PC-9 (cell line): ENCODE measurements around the gene GALNT2. TPM values are rescaled to one million over a fixed set of nuclear protein-coding genes. Genes with fewer than 3 reads are reported as not detected.

Source experiments
- BruUV-seq: library from RNA; stranded (reverse); fragments of 400-500 nt; replicated peaks from 2 replicates; lab custom pipeline; 2021; lab: Mats Ljungman, UMichigan
- CTCF ChIA-PET: fragments of 300-600 bp; sonication (Branson Sonifier 250); formaldehyde crosslinking; loops from one replicate; lab custom pipeline; 2022; ENCODE audit warnings: antibody characterized with exemption; lab: Charles Lee
- POLR2A ChIA-PET: fragments of 300-600 bp; sonication (Branson Sonifier 250); formaldehyde crosslinking; loops from one replicate; lab custom pipeline; 2022; ENCODE audit warnings: antibody characterized with exemption; ENCODE audit not compliant: unreplicated experiment; lab: Charles Lee
- DNase-seq, 2 experiments: peaks; one replicate each; pipeline versions ENCODE4 v3.0.0 to v3.0.0-alpha.2; 2015 to 2022; ENCODE audit warnings: mixed read lengths in 1 of 2
- H2AFZ ChIP-seq: fragments of 200-600 bp; sonication (generic); 2 replicates; pipeline ENCODE4 v1.8.1; 2017; ENCODE audit warnings: antibody characterized with exemption
- H3F3A ChIP-seq: fragments of 200-600 bp; sonication (generic); 2 replicates; pipeline ENCODE4 v1.8.1; 2017; ENCODE audit warnings: antibody characterized with exemption, mild to moderate bottlenecking, low read depth; ENCODE audit not compliant: insufficient read depth
- H3K27ac ChIP-seq: fragments of 200-600 bp; sonication (generic); 2 replicates; pipeline ENCODE4 v1.6.1; 2016; ENCODE audit warnings: mixed run types
- H3K27me3 ChIP-seq: fragments of 200-600 bp; sonication (generic); 2 replicates; pipeline ENCODE4 v1.6.1; 2016; ENCODE audit warnings: low read depth, mixed run types; ENCODE audit not compliant: insufficient read depth
- H3K36me3 ChIP-seq: fragments of 200-600 bp; sonication (generic); 2 replicates; pipeline ENCODE4 v1.6.1; 2016; ENCODE audit warnings: low read depth, mixed run types
- H3K4me1 ChIP-seq: fragments of 200-600 bp; sonication (generic); replicated peaks from 2 replicates; pipeline ENCODE4 v1.6.1; 2016; ENCODE audit warnings: mixed run types; ENCODE audit not compliant: insufficient read depth
- H3K4me2 ChIP-seq: fragments of 200-600 bp; sonication (generic); 2 replicates; pipeline ENCODE4 v1.6.1; 2017; ENCODE audit warnings: mixed run types
- H3K4me3 ChIP-seq: fragments of 200-600 bp; sonication (generic); 2 replicates; pipeline ENCODE4 v1.6.1; 2016; ENCODE audit warnings: mixed run types
- H3K79me2 ChIP-seq: fragments of 200-600 bp; sonication (generic); 2 replicates; pipeline ENCODE4 v1.6.1; 2017; ENCODE audit warnings: low read depth, mixed run types
- H3K9me2 ChIP-seq: fragments of 200-600 bp; sonication (generic); 2 replicates; pipeline ENCODE4 v1.8.1; 2017; ENCODE audit warnings: mild to moderate bottlenecking; ENCODE audit not compliant: insufficient read depth
- H3K9me3 ChIP-seq: fragments of 200-600 bp; sonication (generic); 2 replicates; pipeline ENCODE4 v1.8.1; 2016; ENCODE audit warnings: low read depth; ENCODE audit not compliant: insufficient read depth
- H4K20me1 ChIP-seq: fragments of 200-600 bp; sonication (generic); 2 replicates; pipeline ENCODE4 v1.8.1; 2017; ENCODE audit not compliant: insufficient read depth
- CTCF ChIP-seq: fragments of 200-600 bp; sonication (generic); conservative IDR thresholded peaks from 2 replicates; pipeline ENCODE4 v1.6.1; 2017; ENCODE audit warnings: mixed run types, antibody characterized with exemption, mild to moderate bottlenecking, moderate library complexity
- EZH2 ChIP-seq: fragments of 200-600 bp; sonication (generic); IDR thresholded peaks from 2 replicates; pipeline ENCODE4 v1.8.0; 2017; ENCODE audit warnings: antibody characterized with exemption, low read depth
- intact Hi-C: fragments of 100-400 bp; cut with micrococcal nuclease; formaldehyde crosslinking; loops from one replicate; pipeline ENCODE4 v1.10.0; 2022; ENCODE audit not compliant: unreplicated experiment
- total RNA-seq: library from RNA; stranded (reverse); gene quantifications from 2 replicates; pipeline ENCODE4 v1.2.3, GENCODE V29; 2021

The GALNT2 gene
- total RNA-seq, 1 experiment from 2014 or later, result 121 TPM

- no peaks in the 10 kb centered on the region for H3K27me3 ChIP-seq
- no peak overlapping the region for H3K27ac ChIP-seq
- BruUV-seq, result no TSS peak
- ChIA-PET POLR2A (no interaction called here), CTCF (no interaction called here)
- H3F3A ChIP-seq, result no peaks in the 10 kb centered on the region
- H3K9me2 ChIP-seq, result no peaks in the 10 kb centered on the region
- no peak overlapping the region for H3K4me3 ChIP-seq
- intact Hi-C loops, result no loop called here
- no peaks in the 10 kb centered on the region for H4K20me1 ChIP-seq
- H3K4me1 ChIP-seq, result no peaks in the 10 kb centered on the region
- no peak overlapping the region for H3K4me2 ChIP-seq
- no peak for DNase-seq
- TF ChIP-seq CTCF (no peak), EZH2 (no peak)
- no peak overlapping the region for H2AFZ ChIP-seq
- H3K36me3 ChIP-seq, result no peaks in the 10 kb centered on the region
- H3K79me2 ChIP-seq, result no peaks in the 10 kb centered on the region
- H3K9me3 ChIP-seq, result no peaks in the 10 kb centered on the region
Observed at GRCh38 chr1:230025686-230026085, 41.4 kb upstream of the GALNT2 start.

- H3K4me1 ChIP-seq, result no peaks in the 10 kb centered on the region
- POLR2A ChIA-PET, result no interaction called here
- H2AFZ ChIP-seq, result no peak overlapping the region
- H3K27me3 ChIP-seq, result no peaks in the 10 kb centered on the region
- H3F3A ChIP-seq, result no peaks in the 10 kb centered on the region
- no peak overlapping the region for H3K4me3 ChIP-seq
- no TSS peak for BruUV-seq
- no peaks in the 10 kb centered on the region for H4K20me1 ChIP-seq
- no peaks in the 10 kb centered on the region for H3K9me2 ChIP-seq
- intact Hi-C loops, result no loop called here
- no peaks in the 10 kb centered on the region for H3K79me2 ChIP-seq
- H3K4me2 ChIP-seq, result no peak overlapping the region
- DNase-seq, result no peak
- H3K9me3 ChIP-seq, result no peaks in the 10 kb centered on the region
- no peaks in the 10 kb centered on the region for H3K36me3 ChIP-seq
- CTCF ChIA-PET, result no interaction called here
- TF ChIP-seq CTCF, result no peak
- TF ChIP-seq EZH2, result no peak
- H3K27ac ChIP-seq, result no peak overlapping the region
Observed at GRCh38 chr1:230026139-230026538, 40.9 kb upstream of the GALNT2 start.

- TF ChIP-seq EZH2 (no peak), CTCF (no peak)
- Histone ChIP-seq H3K9me3 (no peaks in the 10 kb centered on the region), H3K27ac (no peak overlapping the region), H3K36me3 (no peaks in the 10 kb centered on the region), H3K4me2 (no peak overlapping the region), H3K4me1 (no peaks in the 10 kb centered on the region), H3K4me3 (no peak overlapping the region), H2AFZ (no peak overlapping the region), H3K9me2 (no peaks in the 10 kb centered on the region), H3F3A (no peaks in the 10 kb centered on the region), H4K20me1 (no peaks in the 10 kb centered on the region), H3K79me2 (no peaks in the 10 kb centered on the region), H3K27me3 (no peaks in the 10 kb centered on the region)
- CTCF ChIA-PET, result no interaction called here
- DNase-seq, result no peak
- intact Hi-C loops, result no loop called here
- POLR2A ChIA-PET, result no interaction called here
- BruUV-seq, result no TSS peak
Observed at GRCh38 chr1:230026572-230026971, 40.5 kb upstream of the GALNT2 start.
